ENCODE measurements around the gene LARGE2.
A peak's percentile ranks its signal among the peaks of the same experiment; 100 is the strongest.

LARGE2 gene

DNA sequence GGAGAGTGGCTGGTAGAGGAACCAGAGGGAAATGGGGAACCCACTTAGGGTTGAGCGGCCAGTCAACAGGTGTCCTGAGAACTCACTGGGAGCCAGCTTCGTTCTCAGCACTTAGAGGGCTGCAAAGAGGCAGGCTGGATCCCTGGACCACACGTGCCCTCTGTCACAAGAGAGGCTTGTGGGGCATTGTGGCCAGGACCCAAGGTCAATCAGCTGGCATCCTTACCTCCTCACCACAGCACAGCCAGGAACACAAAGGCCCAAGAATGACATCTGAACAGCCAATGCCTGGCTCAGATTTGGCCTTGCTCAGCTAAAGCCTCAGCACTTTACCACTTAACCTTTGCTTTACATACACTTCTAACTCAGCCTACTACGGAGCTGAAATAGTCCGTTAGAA lies 29.6 kb upstream of the LARGE2 start:
- ChIA-PET CTCF (interaction anchor here (0.6 to 2.8 kb wide), 4 partner anchors 17 to 73 kb away, joined by 3 to 18 read pairs (median 4); no protein-coding TSS in a partner anchor), POLR2A (interaction anchor here (0.7 kb wide), 1 partner anchor 20 kb away, joined by 3 read pairs; no protein-coding TSS in a partner anchor)
- H3K9me3 ChIP-seq (ENCODE audit: control insufficient read depth, insufficient read depth, low read depth, low read length), result no peaks in the 10 kb centered on the region
- H3K36me3 ChIP-seq (ENCODE audit: control insufficient read depth in 2 of 2, insufficient read depth in 1 of 2, low read length in 2 of 2), result no peaks in the 10 kb centered on the region
- peak; percentile 72 for TF ChIP-seq SCRT2 (tag by site-specific recombination; IDR thresholded peaks at IDR 0.05)
- TF ChIP-seq ZNF341 (tag by site-specific recombination; IDR thresholded peaks at IDR 0.05; ENCODE audit: low read depth), result no peak
- no peak overlapping the region for H3K4me3 ChIP-seq (ENCODE audit: low read depth, low read length)
- H3K4me1 ChIP-seq (ENCODE audit: control insufficient read depth, insufficient read depth, low read length), result no peaks in the 10 kb centered on the region; the same call in 1 of the 2 replicates
- H3K27ac ChIP-seq (ENCODE audit: extremely low read depth, low read depth, low read length), result no peak overlapping the region

DNA sequence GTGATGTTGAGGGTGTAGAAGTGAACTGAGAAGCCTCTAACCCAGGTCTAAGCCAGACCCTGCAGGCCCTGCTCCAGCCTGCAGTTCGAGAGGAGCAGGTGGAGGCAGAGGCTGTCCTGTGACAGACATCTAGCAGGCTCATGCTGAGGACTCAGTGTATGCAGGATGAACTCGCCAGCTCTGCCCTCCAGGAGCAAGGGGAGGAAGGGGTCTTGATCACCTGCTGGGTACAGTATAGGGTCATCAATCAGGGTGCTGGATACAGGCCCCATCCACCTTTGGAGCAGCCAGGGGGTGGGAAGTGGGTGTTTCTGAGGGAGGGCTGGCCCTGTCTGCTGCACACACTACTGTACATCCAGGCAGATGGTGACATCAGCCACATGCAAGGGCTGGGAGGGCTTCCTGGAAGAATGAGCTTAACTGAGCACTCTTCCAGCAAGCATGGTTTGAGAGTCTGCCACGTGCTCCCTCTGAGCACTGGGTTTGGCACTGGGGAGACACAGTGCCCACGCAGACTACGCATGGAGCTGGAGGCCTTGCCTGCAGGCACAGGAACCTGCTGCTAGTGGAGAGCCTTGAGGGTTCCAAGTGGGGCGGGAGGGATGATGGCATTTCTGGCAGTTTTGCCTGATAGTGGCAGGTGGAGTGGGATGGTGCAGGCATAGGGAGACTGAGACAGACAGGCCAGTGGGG lies 27.8 kb upstream of the LARGE2 start:
- Histone ChIP-seq H3K9me3 (ENCODE audit: control insufficient read depth, insufficient read depth, low read depth, low read length) (no peaks in the 10 kb centered on the region), H3K36me3 (ENCODE audit: control insufficient read depth in 2 of 2, insufficient read depth in 1 of 2, low read length in 2 of 2) (no peaks in the 10 kb centered on the region), H3K4me3 (ENCODE audit: low read depth, low read length) (no peak overlapping the region), H3K27ac (ENCODE audit: extremely low read depth, low read depth, low read length) (no peak overlapping the region), H3K4me1 (ENCODE audit: control insufficient read depth, insufficient read depth, low read length) (peaks cover 4% of the 10 kb centered on the region; the same call in 1 of the 2 replicates)
- POLR2A ChIA-PET, result no interaction called here
- CTCF ChIA-PET, result interaction anchor here (0.8 to 2.8 kb wide), 3 partner anchors 21 to 111 kb away, joined by 3 to 18 read pairs (median 3); no protein-coding TSS in a partner anchor
- TF ChIP-seq ZBTB8A (tag by site-specific recombination; IDR thresholded peaks at IDR 0.05) (no peak), ZNF843 (tag by site-specific recombination; IDR thresholded peaks at IDR 0.05) (no peak), SP2 (tag by site-specific recombination; IDR thresholded peaks at IDR 0.05) (peak; percentile 34; the same call in 1 of the 2 replicates), ZFHX2 (tag by site-specific recombination; conservative IDR thresholded peaks at IDR 0.05) (peak; percentile 53), ZNF558 (tag by site-specific recombination; IDR thresholded peaks at IDR 0.05) (no peak), SP3 (tag by site-specific recombination; IDR thresholded peaks at IDR 0.05) (peak; percentile 54)

DNA sequence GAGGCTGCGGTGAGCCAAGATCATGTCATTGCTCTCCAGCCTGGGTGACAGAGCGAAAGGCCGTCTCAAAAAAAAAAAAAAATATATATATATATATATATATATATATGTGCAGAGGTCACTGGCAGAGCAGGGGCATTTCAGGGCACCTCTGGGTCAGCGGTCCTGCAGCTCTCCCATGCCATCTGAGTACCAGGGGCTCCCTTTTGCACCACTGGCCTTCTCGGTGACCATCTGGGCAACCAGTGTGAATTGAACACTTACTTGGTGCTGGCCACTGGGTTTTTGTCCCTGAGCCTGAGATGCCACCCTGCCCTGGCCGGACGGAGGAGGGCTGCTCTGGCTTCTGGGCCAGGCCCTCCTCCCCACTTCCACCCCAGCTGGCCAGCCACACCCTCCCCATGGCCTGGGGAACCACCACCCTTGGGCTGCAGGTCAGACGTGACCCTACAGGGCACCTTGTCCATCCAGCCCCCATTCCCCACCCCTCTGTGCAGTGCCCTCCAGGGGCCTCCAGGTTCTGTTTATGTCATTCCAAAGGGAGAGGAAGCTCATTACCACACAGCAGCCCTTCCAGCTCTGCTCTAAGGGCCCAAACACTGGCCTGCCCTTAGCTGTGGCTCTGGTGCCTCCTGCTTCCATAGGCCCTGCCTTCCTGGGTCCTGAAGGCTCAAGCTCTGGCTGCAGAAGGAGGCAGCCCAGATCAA lies 26.8 kb upstream of the LARGE2 start:
- Histone ChIP-seq H3K4me3 (ENCODE audit: low read depth, low read length) (no peak overlapping the region), H3K9me3 (ENCODE audit: control insufficient read depth, insufficient read depth, low read depth, low read length) (no peaks in the 10 kb centered on the region), H3K36me3 (ENCODE audit: control insufficient read depth in 2 of 2, insufficient read depth in 1 of 2, low read length in 2 of 2) (no peaks in the 10 kb centered on the region), H3K27ac (ENCODE audit: extremely low read depth, low read depth, low read length) (no peak overlapping the region), H3K4me1 (ENCODE audit: control insufficient read depth, insufficient read depth, low read length) (peaks cover 4% of the 10 kb centered on the region; the same call in 1 of the 2 replicates)
- TF ChIP-seq ZNF146 (tag by site-specific recombination; IDR thresholded peaks at IDR 0.05) (no peak), ZBTB48 (tag by site-specific recombination; IDR thresholded peaks at IDR 0.05) (no peak), ZNF623 (tag by site-specific recombination; IDR thresholded peaks at IDR 0.05) (no peak), ZIC2 (tag by site-specific recombination; IDR thresholded peaks at IDR 0.05) (no peak), ZNF530 (tag by site-specific recombination; IDR thresholded peaks at IDR 0.05; ENCODE audit: low read depth) (no peak), ZNF776 (tag by site-specific recombination; IDR thresholded peaks at IDR 0.05; ENCODE audit: borderline replicate concordance) (no peak), ZFP69B (tag by site-specific recombination; IDR thresholded peaks at IDR 0.05) (no peak), ZNF112 (tag by site-specific recombination; IDR thresholded peaks at IDR 0.05) (no peak), ZNF133 (tag by site-specific recombination; IDR thresholded peaks at IDR 0.05) (no peak), ZNF416 (tag by site-specific recombination; IDR thresholded peaks at IDR 0.05) (no peak), KLF8 (tag by site-specific recombination; IDR thresholded peaks at IDR 0.05) (no peak), ZNF248 (tag by site-specific recombination; IDR thresholded peaks at IDR 0.05) (no peak), ZNF677 (tag by site-specific recombination; IDR thresholded peaks at IDR 0.05) (no peak), SETDB1 (IDR thresholded peaks at IDR 0.05; ENCODE audit: insufficient read length, low read length) (no peak), TRIM28 (IDR thresholded peaks at IDR 0.05; ENCODE audit: borderline replicate concordance, low read length) (no peak), KLF9 (tag by site-specific recombination; IDR thresholded peaks at IDR 0.05; ENCODE audit: low read depth) (no peak)
- TF ChIP-seq, protein P1, sequence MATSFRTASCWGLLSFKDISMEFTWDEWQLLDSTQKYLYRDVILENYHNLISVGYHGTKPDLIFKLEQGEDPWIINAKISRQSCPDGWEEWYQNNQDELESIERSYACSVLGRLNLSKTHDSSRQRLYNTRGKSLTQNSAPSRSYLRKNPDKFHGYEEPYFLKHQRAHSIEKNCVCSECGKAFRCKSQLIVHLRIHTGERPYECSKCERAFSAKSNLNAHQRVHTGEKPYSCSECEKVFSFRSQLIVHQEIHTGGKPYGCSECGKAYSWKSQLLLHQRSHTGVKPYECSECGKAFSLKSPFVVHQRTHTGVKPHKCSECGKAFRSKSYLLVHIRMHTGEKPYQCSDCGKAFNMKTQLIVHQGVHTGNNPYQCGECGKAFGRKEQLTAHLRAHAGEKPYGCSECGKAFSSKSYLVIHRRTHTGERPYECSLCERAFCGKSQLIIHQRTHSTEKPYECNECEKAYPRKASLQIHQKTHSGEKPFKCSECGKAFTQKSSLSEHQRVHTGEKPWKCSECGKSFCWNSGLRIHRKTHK (tag by site-specific recombination; IDR thresholded peaks at IDR 0.05), result no peak
- TF ChIP-seq, protein P2, sequence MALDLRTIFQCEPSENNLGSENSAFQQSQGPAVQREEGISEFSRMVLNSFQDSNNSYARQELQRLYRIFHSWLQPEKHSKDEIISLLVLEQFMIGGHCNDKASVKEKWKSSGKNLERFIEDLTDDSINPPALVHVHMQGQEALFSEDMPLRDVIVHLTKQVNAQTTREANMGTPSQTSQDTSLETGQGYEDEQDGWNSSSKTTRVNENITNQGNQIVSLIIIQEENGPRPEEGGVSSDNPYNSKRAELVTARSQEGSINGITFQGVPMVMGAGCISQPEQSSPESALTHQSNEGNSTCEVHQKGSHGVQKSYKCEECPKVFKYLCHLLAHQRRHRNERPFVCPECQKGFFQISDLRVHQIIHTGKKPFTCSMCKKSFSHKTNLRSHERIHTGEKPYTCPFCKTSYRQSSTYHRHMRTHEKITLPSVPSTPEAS (tag by site-specific recombination; IDR thresholded peaks at IDR 0.05), result no peak
- TF ChIP-seq, protein P3, sequence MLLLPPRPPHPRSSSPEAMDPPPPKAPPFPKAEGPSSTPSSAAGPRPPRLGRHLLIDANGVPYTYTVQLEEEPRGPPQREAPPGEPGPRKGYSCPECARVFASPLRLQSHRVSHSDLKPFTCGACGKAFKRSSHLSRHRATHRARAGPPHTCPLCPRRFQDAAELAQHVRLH (tag by site-specific recombination; IDR thresholded peaks at IDR 0.05), result no peak
- ChIA-PET POLR2A (interaction anchor here (0.9 kb wide), 1 partner anchor 22 kb away, joined by 3 read pairs; the partner anchor contains the start of gene PEX16), CTCF (interaction anchor here (0.8 to 1.5 kb wide), 2 partner anchors 22 to 23 kb away, joined by 3 to 9 read pairs; no protein-coding TSS in a partner anchor)
